D721Med (cell line): Measurements from ENCODE around the gene SCNN1G.

ENCODE experiments used
- DNase-seq: peaks from one replicate; pipeline ENCODE4 v3.0.0; 2011; ENCODE audit warnings: low spot score; ENCODE audit not compliant: insufficient read length
- FAIRE-seq: peaks from 2 replicates; lab custom pipeline; 2011; peaks lifted over from hg19 to GRCh38; lab: Jason Lieb, UNC
- CTCF ChIP-seq: IDR thresholded peaks from 2 replicates; pipeline ENCODE4 v1.5.1; 2012; ENCODE audit warnings: mild to moderate bottlenecking, control low read depth; ENCODE audit not compliant: insufficient read depth; ENCODE audit errors: missing control alignments

The SCNN1G gene

DNA sequence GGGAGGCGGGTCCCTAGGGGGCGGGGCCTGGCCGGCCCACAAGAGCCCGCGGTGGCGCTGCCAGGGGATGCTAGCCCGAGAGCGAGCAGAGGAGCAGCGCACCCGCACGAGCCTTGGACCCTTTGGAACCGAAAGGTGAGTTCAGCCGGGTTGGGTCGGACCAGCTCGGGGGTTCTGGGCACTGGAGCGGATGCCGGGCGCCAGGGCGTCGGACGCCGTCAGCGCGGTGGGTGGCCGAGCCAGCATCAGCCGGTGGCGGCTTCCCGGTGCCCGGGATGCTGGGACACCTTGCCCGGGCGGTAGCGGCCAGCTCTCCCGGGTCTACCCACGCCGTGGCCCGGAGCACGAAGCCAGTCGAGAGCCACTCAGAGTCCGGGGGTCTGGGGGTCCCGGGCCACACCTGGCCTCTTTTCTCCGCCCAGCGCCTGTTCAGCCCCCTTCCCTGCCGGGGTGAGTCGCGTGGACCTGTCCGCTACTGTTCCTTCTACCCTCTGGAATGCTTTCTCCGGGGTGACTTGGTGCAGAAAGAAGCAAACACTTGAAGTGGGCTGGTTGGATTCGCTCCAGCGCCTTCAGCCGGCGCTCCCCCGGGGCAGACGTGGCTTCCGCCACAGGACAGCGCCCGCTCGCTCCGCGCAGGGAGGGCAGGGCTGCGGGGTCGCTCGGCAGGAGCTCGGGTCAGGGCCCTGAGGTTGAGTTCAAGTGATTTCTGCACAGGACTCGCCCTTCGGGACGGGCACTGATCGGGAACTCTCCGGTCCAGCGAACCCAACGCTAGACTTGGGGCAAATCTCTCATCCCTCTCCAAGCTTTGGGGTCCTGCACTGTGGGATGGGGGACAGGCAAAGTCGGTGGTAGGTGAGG is at the start of gene SCNN1G:
Gene SCNN1G, plus strand, starts transcription at position 67 of the 864 bp plus-strand sequence. CDS start 3,527 bp downstream, outside the sequence.
- no peak for TF ChIP-seq CTCF
- no peak for DNase-seq
- no peak for FAIRE-seq

DNA sequence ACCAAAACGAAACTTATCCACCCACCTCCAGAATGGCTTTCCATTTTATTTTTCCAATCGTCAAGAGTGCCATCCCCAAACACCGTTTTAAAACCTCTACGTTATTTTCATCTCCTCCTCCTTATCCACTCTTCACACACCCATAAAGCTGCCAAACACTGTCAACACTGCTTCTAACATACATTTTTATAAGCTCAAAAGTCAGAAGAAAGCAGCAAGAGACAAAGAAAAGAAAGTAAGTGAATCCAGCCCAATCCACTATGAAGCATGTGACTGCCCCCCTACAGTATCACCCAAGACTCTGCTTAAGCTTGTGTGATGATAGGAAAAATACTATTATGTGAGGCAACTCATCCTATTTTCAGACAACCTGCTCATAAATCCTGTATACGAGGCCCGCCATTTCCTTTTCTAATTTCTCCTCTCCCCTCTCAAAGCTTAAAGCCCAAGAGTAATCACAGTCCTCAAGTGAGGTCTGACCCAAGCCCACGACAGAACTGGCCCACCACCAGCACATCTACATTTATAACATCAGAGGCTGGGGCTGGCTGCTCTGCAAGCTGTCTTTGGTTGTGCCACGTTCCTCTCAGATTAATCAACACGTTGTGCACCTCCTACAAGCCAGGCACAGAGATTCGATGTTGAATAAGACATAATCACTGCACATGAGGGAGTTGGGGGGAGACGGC is 49.6 kb upstream of the SCNN1G start:
- no peak for TF ChIP-seq CTCF
- FAIRE-seq = no peak
- DNase-seq = no peak

- no peak for TF ChIP-seq CTCF
- FAIRE-seq (no peak), DNase-seq (no peak)
Observed at GRCh38 chr16:23134274-23134673, 48.3 kb upstream of the SCNN1G start.

DNA sequence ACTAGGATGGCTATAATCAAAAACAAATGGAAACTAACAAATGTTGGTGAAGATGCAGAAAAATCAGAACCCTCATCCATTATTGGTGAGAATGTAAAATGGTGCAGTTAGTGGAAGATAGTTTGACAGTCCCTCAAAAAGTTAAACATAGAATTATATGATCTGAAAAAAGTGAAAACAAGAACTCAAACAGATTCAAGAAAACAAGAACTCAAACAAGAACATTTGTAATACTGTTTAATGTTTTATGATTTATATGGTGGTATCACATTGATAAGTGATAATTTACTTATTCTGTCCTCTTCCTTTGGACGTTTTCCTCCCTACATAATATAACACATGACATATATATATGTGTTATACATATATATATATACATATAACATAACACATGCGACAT is 45.3 kb upstream of the SCNN1G start:
- no peak for TF ChIP-seq CTCF

GRCh38 chr16:23137818-23138217 is 44.7 kb upstream of the SCNN1G start:
- DNase-seq (no peak), FAIRE-seq (no peak)
- TF ChIP-seq CTCF = no peak

More for the DNA sequence above, 45.3 kb upstream of the SCNN1G start:
- DNase-seq = no peak
- no peak for FAIRE-seq

GRCh38 chr16:23140107-23140506 is 42.4 kb upstream of the SCNN1G start:
- DNase-seq (no peak), FAIRE-seq (no peak)
- no peak for TF ChIP-seq CTCF
